ENCODE data around the gene UFSP1.
"Not testable (repeated sequence)": the region's sequence is repeated elsewhere in the genome, so short reads cannot be mapped to it uniquely, and the experiment has no call there.

Gene UFSP1

DNA sequence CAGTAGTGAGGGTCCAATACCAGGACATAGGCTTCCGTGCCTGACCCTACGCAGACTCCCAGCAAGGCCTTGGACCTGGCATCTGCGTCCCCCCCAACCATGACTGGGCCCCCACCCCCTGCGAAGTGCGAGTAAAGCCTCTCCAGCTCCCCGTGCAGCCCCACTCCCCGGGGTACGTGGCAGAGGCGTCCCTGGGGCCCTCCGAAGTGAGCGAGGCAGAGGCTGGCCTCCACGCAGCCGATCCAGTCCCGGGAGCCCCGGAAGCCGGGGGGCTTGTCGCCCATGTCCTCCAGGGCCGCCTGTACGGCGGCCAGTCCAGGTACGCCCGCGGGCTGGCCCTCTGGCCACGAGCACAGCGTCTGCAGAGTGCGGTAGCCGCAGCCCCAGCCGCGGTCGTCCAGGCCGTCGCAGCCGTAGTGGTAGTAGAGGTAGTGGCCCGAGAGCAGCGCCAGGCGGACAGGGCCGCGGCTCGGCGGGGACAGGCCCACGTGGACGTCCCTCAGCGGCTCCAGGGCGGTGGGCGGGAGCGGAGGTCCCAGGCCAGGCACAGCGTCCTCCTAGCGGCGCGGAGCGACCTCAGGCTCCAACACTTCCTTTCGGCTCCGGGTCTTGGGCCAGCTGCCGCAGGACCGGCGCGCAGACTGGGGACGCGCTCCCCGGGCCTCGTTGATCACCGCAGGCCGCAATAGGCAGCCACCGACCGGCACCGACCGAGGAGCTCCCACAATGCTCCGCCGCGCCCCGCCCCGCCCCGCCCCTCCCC is at the start of gene UFSP1:
Gene UFSP1 (minus strand): TSS at position 728 of the 763 bp plus-strand sequence. CDS start 444 bp downstream, at position 284.
- Histone ChIP-seq H3K4me1 (peaks cover 72% of the 10 kb centered on the region), H3K27me3 (peaks cover 39% of the 10 kb centered on the region), H3K9me3 (no peaks in the 10 kb centered on the region), H3K4me2 (peak within 1 kb of the TSS; percentile 99), H3K9ac (peak within 1 kb of the TSS; percentile 94), H3K4me3 (peak within 1 kb of the TSS; percentile 93), H3K36me3 (peaks cover 45% of the 10 kb centered on the region), H4K20me1 (peaks cover 49% of the 10 kb centered on the region), H3K27ac (peak within 1 kb of the TSS; percentile 97)
- no peak for TF ChIP-seq Cebpa-rat (IDR thresholded peaks at IDR 0.05)

DNA sequence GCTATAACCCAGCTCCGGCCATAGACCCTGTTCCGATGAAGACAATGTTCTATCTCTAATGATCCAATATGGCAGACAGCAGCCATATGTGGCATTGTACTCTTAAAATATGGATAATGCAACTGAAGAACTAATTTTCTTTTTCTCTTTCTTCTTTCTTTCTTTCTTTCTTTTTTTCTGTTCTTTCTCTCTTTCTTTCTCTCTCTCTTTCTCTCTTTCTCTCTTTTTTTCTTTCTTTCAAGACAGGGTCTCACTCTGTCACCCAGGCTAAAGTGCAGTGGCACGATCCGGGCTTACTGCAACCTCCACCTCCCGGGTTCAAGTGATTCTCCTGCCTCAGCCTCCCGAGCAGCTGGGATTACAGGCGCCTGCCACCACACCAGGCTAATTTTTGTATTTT is 46.7 kb upstream of the UFSP1 start:
- H3K9ac ChIP-seq, H3K4me3 ChIP-seq, H4K20me1 ChIP-seq, H3K27ac ChIP-seq, H3K27me3 ChIP-seq, H3K4me2 ChIP-seq, H3K4me1 ChIP-seq, H3K36me3 ChIP-seq: not testable (repeated sequence)
- H3K9me3 ChIP-seq, result peaks cover 25% of the 10 kb centered on the region

DNA sequence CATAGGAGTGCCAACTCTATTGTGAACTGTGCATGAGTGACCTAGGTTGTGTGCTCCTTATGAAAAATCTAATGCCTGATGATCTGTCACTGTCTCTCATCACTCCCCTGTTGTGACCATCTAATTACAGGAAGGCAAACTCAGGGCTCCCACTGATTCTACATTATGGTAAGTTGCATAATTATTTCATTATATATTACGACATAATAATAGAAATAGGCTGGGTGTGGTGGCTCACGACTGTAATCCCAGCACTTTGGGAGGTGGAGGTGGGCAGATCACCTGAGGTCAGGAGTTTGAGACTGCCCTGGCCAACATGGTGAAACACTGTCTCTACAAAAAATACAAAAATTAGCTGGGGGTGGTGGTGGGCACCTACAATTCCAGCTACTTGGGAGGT is 45.9 kb upstream of the UFSP1 start:
- H3K9ac ChIP-seq, H3K4me2 ChIP-seq, H3K36me3 ChIP-seq, H3K4me3 ChIP-seq, H3K27me3 ChIP-seq, H3K4me1 ChIP-seq, H3K27ac ChIP-seq, H4K20me1 ChIP-seq: not testable (repeated sequence)
- peaks cover 25% of the 10 kb centered on the region for H3K9me3 ChIP-seq

DNA sequence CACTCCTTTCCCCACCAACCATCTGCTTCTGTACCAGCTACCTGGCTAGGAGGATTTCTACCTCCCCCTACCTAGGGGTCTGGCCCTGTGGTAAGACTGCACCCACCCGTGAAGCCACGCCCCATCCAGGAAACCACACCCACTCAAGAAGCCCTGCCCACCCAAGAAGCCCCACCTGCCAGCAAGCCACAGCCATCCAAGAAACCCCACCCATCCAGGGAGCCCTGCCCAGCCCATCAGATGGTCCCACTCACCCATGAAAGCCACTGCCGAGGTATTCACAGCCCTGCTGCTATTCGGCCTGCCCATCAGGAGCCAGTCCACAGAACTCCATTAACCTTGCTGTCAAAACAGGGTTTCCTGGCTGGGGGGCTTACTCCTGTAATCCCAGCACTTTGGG is 44.2 kb upstream of the UFSP1 start:
- no peak overlapping the region for H3K9ac ChIP-seq
- H3K9me3 ChIP-seq, result peaks cover 13% of the 10 kb centered on the region; the same call in 1 of the 2 replicates
- no peaks in the 10 kb centered on the region for H3K27me3 ChIP-seq
- H3K4me2 ChIP-seq, result no peak overlapping the region
- H3K4me3 ChIP-seq, result no peak overlapping the region
- no peaks in the 10 kb centered on the region for H4K20me1 ChIP-seq
- TF ChIP-seq Cebpa-rat (IDR thresholded peaks at IDR 0.05), result no peak
- H3K4me1 ChIP-seq, result peaks cover 7% of the 10 kb centered on the region; the same call in 1 of the 2 replicates
- H3K36me3 ChIP-seq, result no peaks in the 10 kb centered on the region
- no peak overlapping the region for H3K27ac ChIP-seq

DNA sequence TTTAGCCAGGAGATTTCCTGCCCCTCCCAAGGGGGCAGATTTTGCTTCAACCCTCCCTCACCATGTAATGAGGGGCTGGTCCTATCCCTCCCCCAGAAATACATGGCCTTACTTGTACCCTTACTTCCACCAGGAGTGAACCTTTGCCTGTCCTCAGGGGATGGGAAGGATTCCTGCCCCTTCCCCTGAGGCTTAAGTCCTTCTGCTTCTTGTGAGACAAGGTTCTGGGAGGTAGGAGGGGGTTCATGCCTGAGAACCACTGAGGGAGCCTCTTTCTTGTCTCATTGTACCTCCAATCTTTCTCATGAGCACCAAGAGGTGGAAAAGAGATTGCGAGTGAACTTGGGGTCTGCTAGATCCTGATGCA is 40.3 kb upstream of the UFSP1 start:
- Histone ChIP-seq H3K9me3 (peaks cover 13% of the 10 kb centered on the region; the same call in 1 of the 2 replicates), H3K4me1 (peaks cover 7% of the 10 kb centered on the region; the same call in 1 of the 2 replicates), H3K4me3 (no peak overlapping the region), H3K36me3 (no peaks in the 10 kb centered on the region), H3K9ac (no peak overlapping the region), H3K4me2 (no peak overlapping the region), H3K27me3 (no peaks in the 10 kb centered on the region), H3K27ac (no peak overlapping the region), H4K20me1 (no peaks in the 10 kb centered on the region)
- no peak for TF ChIP-seq Cebpa-rat (IDR thresholded peaks at IDR 0.05)

DNA sequence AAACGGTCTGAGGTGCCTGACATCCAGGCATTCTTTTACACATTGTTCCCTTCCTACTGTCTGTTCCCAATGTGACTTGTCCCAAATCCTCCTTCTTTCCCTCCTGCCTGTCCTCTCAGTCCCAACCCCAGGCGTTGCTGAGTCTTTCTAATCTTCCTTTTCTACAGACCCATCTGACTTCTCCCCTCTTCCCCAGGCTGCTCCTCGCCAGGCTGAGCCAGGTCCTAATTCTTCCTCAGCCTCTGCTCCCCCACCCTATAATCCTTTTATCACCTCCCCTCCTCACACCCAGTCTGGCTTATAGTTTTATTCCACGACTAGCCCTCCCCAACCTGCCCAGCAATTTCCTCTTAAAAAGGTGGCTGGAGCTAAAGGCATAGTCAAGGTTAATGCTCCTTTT is 34.1 kb upstream of the UFSP1 start:
- not testable (repeated sequence) for H3K9ac ChIP-seq, H3K36me3 ChIP-seq, H3K27me3 ChIP-seq, H3K4me3 ChIP-seq, H3K4me2 ChIP-seq, H4K20me1 ChIP-seq, H3K9me3 ChIP-seq, H3K4me1 ChIP-seq, H3K27ac ChIP-seq

DNA sequence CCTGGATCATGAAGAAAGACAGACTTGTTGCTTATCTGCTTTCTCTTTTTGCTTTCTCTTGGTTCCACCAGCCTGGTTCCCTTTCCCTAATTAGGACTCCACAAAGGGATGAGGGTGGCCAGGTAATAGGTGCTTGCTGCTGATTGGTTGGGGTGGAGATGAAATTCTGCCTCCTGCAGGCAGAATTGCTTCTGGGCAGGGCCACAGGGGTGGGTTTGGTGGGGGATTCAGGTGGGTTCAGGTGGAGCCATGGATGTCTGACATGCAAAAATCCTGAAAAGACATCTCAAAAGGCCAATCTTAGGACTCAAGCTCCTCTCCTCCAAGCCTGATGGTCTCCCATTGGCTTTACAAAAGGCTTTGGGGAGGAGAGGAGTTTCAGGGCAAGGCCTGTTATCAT is 31.5 kb upstream of the UFSP1 start:
- Histone ChIP-seq H3K9me3 (no peaks in the 10 kb centered on the region), H3K9ac (no peak overlapping the region), H3K27ac (no peak overlapping the region), H3K4me2 (no peak overlapping the region), H3K4me3 (no peak overlapping the region), H3K4me1 (no peaks in the 10 kb centered on the region), H4K20me1 (no peaks in the 10 kb centered on the region), H3K27me3 (no peaks in the 10 kb centered on the region; the same call in 1 of the 2 replicates), H3K36me3 (no peaks in the 10 kb centered on the region)
- no peak for TF ChIP-seq Cebpa-rat (IDR thresholded peaks at IDR 0.05)

DNA sequence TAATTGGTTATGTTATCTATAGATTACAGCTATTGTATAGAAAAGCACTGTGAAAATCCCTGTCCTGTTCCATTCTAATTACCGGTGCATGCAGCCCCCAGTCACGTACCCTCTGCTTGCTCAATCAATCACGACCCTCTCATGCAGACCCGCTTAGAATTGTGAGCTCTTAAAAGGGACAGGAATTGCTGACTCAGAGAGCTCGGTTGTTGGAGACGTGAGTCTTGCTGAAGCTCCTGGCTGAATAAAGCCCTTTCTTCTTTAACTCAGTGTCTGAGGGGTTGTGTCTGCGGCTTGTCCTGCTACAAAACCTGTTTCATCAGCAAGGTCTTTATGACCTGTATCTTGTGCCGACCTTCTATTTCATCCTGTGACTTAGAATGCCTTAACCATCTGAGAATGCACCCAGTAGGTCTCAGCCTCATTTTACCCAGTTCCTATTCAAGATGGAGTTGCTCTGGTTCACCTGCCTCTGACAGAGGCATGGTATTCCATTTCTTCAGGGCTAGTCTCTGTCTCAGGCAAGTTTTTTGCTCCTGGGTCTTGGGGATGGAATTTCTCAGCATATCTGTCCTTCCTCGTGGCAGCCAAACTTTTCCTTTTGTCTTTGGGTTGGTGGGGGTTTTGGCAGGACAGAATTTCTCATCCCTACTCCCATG is 30.4 kb upstream of the UFSP1 start:
- H3K4me3 ChIP-seq, H3K9me3 ChIP-seq, H3K4me2 ChIP-seq, H4K20me1 ChIP-seq, H3K27me3 ChIP-seq, H3K9ac ChIP-seq, H3K36me3 ChIP-seq, H3K4me1 ChIP-seq, H3K27ac ChIP-seq: not testable (repeated sequence)

DNA sequence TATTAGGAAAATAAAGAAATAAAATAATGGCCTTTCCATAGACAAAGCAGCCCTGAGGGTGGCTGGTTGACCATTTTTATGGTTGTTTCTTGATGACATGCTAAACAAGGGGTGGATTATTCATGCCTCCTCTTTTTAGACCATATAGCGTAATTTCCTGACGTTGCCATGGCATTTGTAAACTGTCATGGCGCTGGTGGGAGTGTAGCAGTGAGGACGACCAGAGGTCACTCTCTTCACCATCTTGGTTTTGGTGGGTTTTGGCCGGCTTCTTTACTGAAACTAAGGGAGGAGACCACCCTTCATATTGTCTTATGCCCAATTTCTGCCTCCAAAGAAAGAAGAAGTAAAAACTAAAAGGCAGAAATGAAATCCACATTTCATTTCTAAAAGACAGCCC is 29.8 kb upstream of the UFSP1 start:
- not testable (repeated sequence) for H3K4me2 ChIP-seq, H4K20me1 ChIP-seq, H3K9ac ChIP-seq, H3K4me1 ChIP-seq, H3K9me3 ChIP-seq, H3K36me3 ChIP-seq, H3K27ac ChIP-seq, H3K4me3 ChIP-seq, H3K27me3 ChIP-seq

DNA sequence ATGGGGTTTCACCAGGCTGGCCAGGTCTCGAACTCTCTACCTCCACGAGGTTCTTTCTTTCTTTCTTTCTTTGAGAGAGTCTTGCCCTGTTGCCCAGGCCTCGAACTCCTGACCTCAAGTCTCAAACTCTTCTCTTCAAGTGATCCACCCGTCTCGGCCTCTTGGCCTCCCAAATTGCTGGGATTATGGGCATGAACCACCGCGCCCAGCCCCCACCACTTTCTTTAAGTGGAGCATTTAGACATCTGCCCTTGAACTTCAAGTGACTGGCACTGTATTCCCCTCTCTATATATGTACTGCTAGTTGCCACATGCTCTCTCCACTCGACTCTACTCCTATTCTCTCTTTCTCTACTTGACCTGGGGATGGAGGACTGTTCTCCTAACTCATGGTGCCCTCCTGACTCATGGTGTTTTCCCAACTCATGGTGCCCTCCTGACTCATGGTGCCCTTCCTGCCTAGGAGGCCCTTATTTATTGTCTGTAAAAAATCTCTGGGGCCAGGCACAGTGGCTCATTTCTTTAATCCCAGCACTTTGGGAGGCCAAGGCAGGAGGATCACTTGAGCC is 25.4 kb upstream of the UFSP1 start:
- Histone ChIP-seq H3K9me3 (no peaks in the 10 kb centered on the region), H3K9ac (no peak overlapping the region), H3K4me2 (no peak overlapping the region), H3K4me3 (no peak overlapping the region), H3K27ac (no peak overlapping the region), H3K4me1 (no peaks in the 10 kb centered on the region), H3K27me3 (no peaks in the 10 kb centered on the region), H4K20me1 (no peaks in the 10 kb centered on the region), H3K36me3 (no peaks in the 10 kb centered on the region)
- no peak for TF ChIP-seq Cebpa-rat (IDR thresholded peaks at IDR 0.05)
